H1 (cell line): ENCODE data around the gene ZNF155. TPM values are rescaled to one million over a fixed set of nuclear protein-coding genes. Genes with fewer than 3 reads are reported as not detected.

Source experiments
- CTCF ChIA-PET: fragments of 300-600 bp; sonication (Branson Sonifier 250); formaldehyde crosslinking; loops from one replicate; lab custom pipeline; 2021; ENCODE audit not compliant: partially characterized antibody; lab: Charles Lee
- POLR2A ChIA-PET: fragments of 300-600 bp; sonication (Branson Sonifier 250); formaldehyde crosslinking; loops from one replicate; lab custom pipeline; 2021; ENCODE audit warnings: inconsistent platforms; ENCODE audit not compliant: partially characterized antibody; lab: Charles Lee
- DNase-seq, 2 experiments: peaks; one replicate each; pipeline versions ENCODE4 v3.0.0 to v3.0.0-alpha.2; 2010 to 2022; ENCODE audit warnings: low spot score in 2 of 2, low read depth in 1 of 2, mixed read lengths in 1 of 2
- FAIRE-seq: peaks from 2 replicates; lab custom pipeline; 2011; peaks lifted over from hg19 to GRCh38; lab: Jason Lieb, UNC
- H2AFZ ChIP-seq: 2 replicates; pipeline ENCODE4 v1.8.1; 2012; ENCODE audit warnings: low read length, inconsistent platforms
- H2AK5ac ChIP-seq: 2 replicates; pipeline ENCODE4 v1.6.1; 2013; ENCODE audit warnings: low read depth, low read length
- H2BK120ac ChIP-seq: replicated peaks from 2 replicates; pipeline ENCODE3; 2013; ENCODE audit warnings: low read depth, low read length, inconsistent platforms
- H2BK12ac ChIP-seq: 2 replicates; pipeline ENCODE4 v1.6.1; 2013; ENCODE audit warnings: low read depth, low read length
- H2BK15ac ChIP-seq: 2 replicates; pipeline ENCODE4 v1.6.1; 2013; ENCODE audit warnings: low read length
- H2BK20ac ChIP-seq: 2 replicates; pipeline ENCODE4 v1.6.1; 2013; ENCODE audit warnings: low read length
- H2BK5ac ChIP-seq: 2 replicates; pipeline ENCODE4 v1.6.1; 2013; ENCODE audit warnings: low read depth, low read length
- H3K14ac ChIP-seq: 2 replicates; pipeline ENCODE4 v1.6.1; 2013; ENCODE audit warnings: inconsistent platforms; ENCODE audit not compliant: insufficient read length
- H3K18ac ChIP-seq: 2 replicates; pipeline ENCODE4 v1.6.1; 2013; ENCODE audit warnings: low read length; ENCODE audit errors: extremely low read depth
- H3K23ac ChIP-seq: 2 replicates; pipeline ENCODE4 v1.6.1; 2013; ENCODE audit warnings: inconsistent platforms; ENCODE audit not compliant: insufficient read length
- H3K23me2 ChIP-seq: 2 replicates; pipeline ENCODE4 v1.6.1; 2013; ENCODE audit warnings: low read depth, low read length
- H3K27ac ChIP-seq: 2 replicates; pipeline ENCODE4 v1.6.1; 2011; ENCODE audit warnings: low read depth, low read length, inconsistent platforms
- H3K27me3 ChIP-seq, 4 experiments: replicated peaks in 1 of 4; 1 replicate in 1 of 4; 2 replicates in 3 of 4; pipeline versions ENCODE4 v1.6.1 to v1.8.1; 2011 to 2013; ENCODE audit warnings: low read length in 3 of 4, mild to moderate bottlenecking in 3 of 4, inconsistent platforms in 2 of 4, mixed read lengths in 2 of 4, moderate library complexity in 1 of 4; ENCODE audit not compliant: control insufficient read depth in 3 of 4, insufficient read depth in 3 of 4; ENCODE audit errors: extremely low read depth in 1 of 4
- H3K36me3 ChIP-seq, 4 experiments: 2 replicates each; pipeline versions ENCODE4 v1.6.1 to v1.8.1; 2011 to 2013; ENCODE audit warnings: mild to moderate bottlenecking in 4 of 4, low read length in 3 of 4, moderate library complexity in 2 of 4, control low read depth in 1 of 4, inconsistent platforms in 1 of 4; ENCODE audit not compliant: insufficient read depth in 4 of 4, control insufficient read depth in 2 of 4
- H3K4ac ChIP-seq: replicated peaks from 2 replicates; pipeline ENCODE3; 2013; ENCODE audit warnings: low read length, low read depth, mixed read lengths, inconsistent platforms; ENCODE audit not compliant: insufficient read length
- H3K4me1 ChIP-seq, 4 experiments: replicated peaks in 1 of 4; 1 replicate in 1 of 4; 2 replicates in 3 of 4; pipeline versions ENCODE4 v1.6.1 to v1.8.1; 2011 to 2013; ENCODE audit warnings: low read length in 3 of 4, inconsistent platforms in 2 of 4, mixed read lengths in 1 of 4; ENCODE audit not compliant: insufficient read depth in 4 of 4, control insufficient read depth in 3 of 4
- H3K4me2 ChIP-seq, 2 experiments: 2 replicates each; pipeline versions ENCODE4 v1.6.1 to v1.8.1; 2011 to 2013; ENCODE audit warnings: low read depth in 2 of 2, low read length in 2 of 2, control low read depth in 1 of 2, inconsistent platforms in 1 of 2, mild to moderate bottlenecking in 1 of 2; ENCODE audit not compliant: insufficient read depth in 1 of 2
- H3K4me3 ChIP-seq, 4 experiments: fragments of 200-600, 300-600 bp in 1 of 4; sonication (generic), shearing (Covaris generic), sonication (Bioruptor Twin) in 1 of 4; 2 replicates each; pipeline versions ENCODE4 v1.5.1 to v1.8.1; 2011 to 2016; ENCODE audit warnings: low read length in 4 of 4, low read depth in 3 of 4, control low read depth in 2 of 4, inconsistent platforms in 2 of 4, mild to moderate bottlenecking in 2 of 4, mixed read lengths in 1 of 4, moderate library complexity in 1 of 4; ENCODE audit not compliant: insufficient read depth in 2 of 4; ENCODE audit errors: extremely low read depth in 1 of 4
- H3K56ac ChIP-seq: replicated peaks from 2 replicates; pipeline ENCODE3; 2013; ENCODE audit warnings: low read depth, mild to moderate bottlenecking, mixed read lengths, low read length, inconsistent platforms; ENCODE audit not compliant: insufficient read length
- H3K79me1 ChIP-seq: 2 replicates; pipeline ENCODE4 v1.6.1; 2013; ENCODE audit warnings: low read depth, low read length, control low read depth
- H3K79me2 ChIP-seq, 2 experiments: 2 replicates each; pipeline versions ENCODE4 v1.6.1 to v1.8.1; 2012 to 2013; ENCODE audit warnings: low read length in 2 of 2, mild to moderate bottlenecking in 2 of 2, inconsistent platforms in 1 of 2; ENCODE audit not compliant: insufficient read depth in 2 of 2, control insufficient read depth in 1 of 2
- H3K9ac ChIP-seq, 4 experiments: replicated peaks in 1 of 4; 1 replicate in 1 of 4; 2 replicates in 3 of 4; pipeline versions ENCODE4 v1.6.1 to v1.8.1; 2011 to 2013; ENCODE audit warnings: low read depth in 3 of 4, low read length in 3 of 4, control low read depth in 2 of 4, mild to moderate bottlenecking in 2 of 4, moderate library complexity in 2 of 4, inconsistent platforms in 1 of 4; ENCODE audit errors: extremely low read depth in 1 of 4
- H3K9me3 ChIP-seq, 2 experiments: 2 replicates each; pipeline versions ENCODE4 v1.6.1 to v1.8.1; 2012 to 2013; ENCODE audit warnings: mild to moderate bottlenecking in 2 of 2, moderate library complexity in 2 of 2, control low read depth in 1 of 2, inconsistent platforms in 1 of 2, low read depth in 1 of 2, low read length in 1 of 2, mixed read lengths in 1 of 2; ENCODE audit not compliant: insufficient read depth in 2 of 2
- H4K20me1 ChIP-seq, 2 experiments: replicated peaks in 1 of 2; 2 replicates each; pipeline versions ENCODE3 to v1.8.1; 2011 to 2013; ENCODE audit warnings: inconsistent platforms in 2 of 2, low read length in 2 of 2, mild to moderate bottlenecking in 1 of 2; ENCODE audit not compliant: insufficient read depth in 2 of 2, control insufficient read depth in 1 of 2
- H4K5ac ChIP-seq: 2 replicates; pipeline ENCODE4 v1.6.1; 2013; ENCODE audit warnings: low read length, low read depth, mixed read lengths, inconsistent platforms; ENCODE audit not compliant: insufficient read length
- H4K8ac ChIP-seq: 2 replicates; pipeline ENCODE4 v1.8.0; 2013; ENCODE audit warnings: mild to moderate bottlenecking, moderate library complexity, low read length, inconsistent platforms; ENCODE audit not compliant: insufficient read depth; ENCODE audit errors: extremely low read depth
- H4K91ac ChIP-seq: replicated peaks from 2 replicates; pipeline ENCODE3; 2013; ENCODE audit warnings: low read length, mixed read lengths, inconsistent platforms; ENCODE audit not compliant: insufficient read length
- ATF3 ChIP-seq: IDR thresholded peaks from 2 replicates; pipeline ENCODE4 v1.6.1; 2011; ENCODE audit warnings: low read depth, mild to moderate bottlenecking, low read length; ENCODE audit not compliant: insufficient read depth
- HDAC6 ChIP-seq: IDR thresholded peaks from one replicate; pipeline ENCODE4 v1.7.1; 2012; ENCODE audit warnings: low read depth, mild to moderate bottlenecking, inconsistent platforms, low read length, moderate library complexity
- WGBS, 2 experiments: shearing (Covaris generic) in 1 of 2; methylation state at CpG; one replicate each; pipeline versions ENCODE4 v1.1.6 to v1.1.7; 2013 to 2015; ENCODE audit warnings: low lambda C conversion rate in 2 of 2, mixed read lengths in 2 of 2, inconsistent platforms in 1 of 2, low coverage in 1 of 2, missing lambda C conversion rate in 1 of 2; ENCODE audit not compliant: insufficient replicate concordance in 2 of 2, insufficient coverage in 1 of 2, insufficient read length in 1 of 2; ENCODE audit errors: extremely low coverage in 1 of 2, missing lambda C conversion rate in 1 of 2; 5-methylcytosine and 5-hydroxymethylcytosine counted together
- polyA plus RNA-seq, 7 experiments: library from polyadenylated mRNA; depleted of rRNA in 3 of 7; stranded (reverse) in 5 of 7; unstranded in 2 of 7; fragments of >200 nt in 5 of 7; fragments of 200-250 nt in 2 of 7; gene quantifications; 1 replicate in 5 of 7; 2 replicates in 1 of 7; 4 replicates in 1 of 7; pipeline versions ENCODE4 v1.2.1 to v1.2.3, GENCODE V29; 2011 to 2013; ENCODE audit warnings: missing spikeins in 2 of 7, mixed read lengths in 2 of 7
- total RNA-seq: library from RNA; stranded (reverse); fragmentation: NEBNext Ultra II Directional; extraction: Animal tissue kit (Norgen Biotek cat#: 25700); gene quantifications from 2 replicates; pipeline ENCODE4 v1.2.1, GENCODE V29; 2021

The ZNF155 gene
- total and polyA plus RNA-seq, 2 of the 8 experiments (the other 6 are each of a cell fraction or from before 2014, with no cell fraction given), result 3.1 to 9.0 TPM

DNA sequence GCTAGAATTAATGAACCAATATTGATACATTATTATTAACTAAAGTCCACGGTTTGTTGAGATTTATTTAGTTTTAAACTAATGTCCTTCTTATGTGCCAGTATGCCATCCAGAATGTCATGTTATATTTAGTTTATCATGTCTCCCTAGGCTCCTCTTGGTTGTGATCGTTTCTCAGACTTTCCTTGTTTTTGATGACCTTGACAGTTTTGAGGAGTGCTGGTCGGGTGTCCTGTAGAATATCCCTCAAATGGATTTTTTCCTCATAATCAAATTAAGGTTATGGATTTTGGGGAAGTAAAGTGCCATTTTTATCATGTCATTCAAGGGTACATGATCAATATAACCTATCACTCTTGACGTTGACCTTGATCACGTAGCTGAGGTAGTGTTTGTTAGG lies 42.8 kb upstream of the ZNF155 start:
- Histone ChIP-seq H4K8ac (no peak overlapping the region), H2BK15ac (no peak overlapping the region), H3K4me1 (no peaks in the 10 kb centered on the region), H3K4me2 (no peak overlapping the region), H4K20me1 (no peaks in the 10 kb centered on the region), H3K56ac (no peak overlapping the region), H2BK12ac (no peak overlapping the region), H3K27me3 (no peaks in the 10 kb centered on the region), H2BK120ac (no peak overlapping the region), H3K14ac (no peak overlapping the region), H3K9ac (no peak overlapping the region), H3K79me2 (no peaks in the 10 kb centered on the region), H3K18ac (no peak overlapping the region), H3K27ac (no peak overlapping the region), H3K9me3 (peaks cover 3 to 11% of the 10 kb centered on the region in 2 experiments), H4K5ac (no peak overlapping the region), H3K4ac (no peak overlapping the region), H2AK5ac (no peak overlapping the region), H2BK20ac (no peak overlapping the region), H3K4me3 (no peak overlapping the region), H3K23me2 (no peaks in the 10 kb centered on the region), H4K91ac (no peak overlapping the region), H2AFZ (no peak overlapping the region), H3K36me3 (no peaks in the 10 kb centered on the region), H3K79me1 (no peaks in the 10 kb centered on the region), H2BK5ac (no peak overlapping the region), H3K23ac (no peak overlapping the region)
- no peak for FAIRE-seq
- ChIA-PET CTCF (no interaction called here), POLR2A (no interaction called here)
- WGBS, 2 experiments, result 77% methylated on average over 5 of the region's 5 CpGs; no CpG with 5 or more reads in 1 of the 2 experiments
- DNase-seq, result no peak
- TF ChIP-seq ATF3 (no peak), HDAC6 (no peak)
